Activated CD8-positive, alpha-beta memory T cell treated with anti-CD3 and anti-CD28 coated beads, Interleukin-2, amount 10 ng/mL, durations not matched to agents 7 days and 5 days (primary cell): Measurements from ENCODE around the gene PIAS1. TPM values are rescaled to one million over a fixed set of nuclear protein-coding genes. Genes with fewer than 3 reads are reported as not detected.
A peak's percentile ranks its signal among the peaks of the same experiment; 100 is the strongest.
"Not testable (repeated sequence)": the region's sequence is repeated elsewhere in the genome, so short reads cannot be mapped to it uniquely, and the experiment has no call there.

Experiments used
- ATAC-seq: fragments of 150-1000 bp; cut with Tn5 transposase; one replicate; pipeline ENCODE4 v1.10.0; 2021; ENCODE audit warnings: moderate library complexity
- CTCF ChIA-PET: fragments of 350-600 bp; sonication (Branson Sonifier 250); formaldehyde crosslinking; loops from one replicate; lab custom pipeline; 2021; ENCODE audit warnings: antibody characterized with exemption; lab: Charles Lee
- DNase-seq: peaks from one replicate; pipeline ENCODE4 v3.0.0-alpha.2; 2020
- H3K27ac Mint-ChIP-seq: one replicate; pipeline ENCODE4 v1.8.0; 2021; ENCODE audit warnings: mild to moderate bottlenecking, mixed read lengths
- H3K27me3 Mint-ChIP-seq: one replicate; pipeline ENCODE4 v1.8.0; 2021; ENCODE audit warnings: mixed read lengths
- H3K36me3 Mint-ChIP-seq: one replicate; pipeline ENCODE4 v1.8.0; 2021; ENCODE audit warnings: mild to moderate bottlenecking, mixed read lengths
- H3K4me1 Mint-ChIP-seq: one replicate; pipeline ENCODE4 v1.8.0; 2021; ENCODE audit warnings: mixed read lengths
- H3K4me3 Mint-ChIP-seq: one replicate; pipeline ENCODE4 v1.8.0; 2021; ENCODE audit warnings: mild to moderate bottlenecking, moderate library complexity, mixed read lengths
- H3K9me3 Mint-ChIP-seq: one replicate; pipeline ENCODE4 v1.8.0; 2022; ENCODE audit warnings: low read depth, mixed read lengths
- total RNA-seq, 2 experiments: library from RNA; stranded (reverse); gene quantifications; one replicate each; pipeline ENCODE4 v1.2.3, GENCODE V29; 2021

The PIAS1 gene
- total RNA-seq, 2 experiments from 2014 or later: 39.4 to 52.4 TPM

- Mint-ChIP-seq H3K4me3 (no peak overlapping the region), H3K27me3 (no peaks in the 10 kb centered on the region)
- CTCF ChIA-PET: interaction anchor here (0.9 to 2.7 kb wide), 6 partner anchors 10 to 365 kb away, joined by 3 to 18 read pairs (median 6); no protein-coding TSS in a partner anchor
Observed at GRCh38 chr15:68209735-68210408, 155.8 kb downstream of the PIAS1 start.

GRCh38 chr15:68210409-68210756 lies 156.3 kb downstream of the PIAS1 start:
- H3K9me3 Mint-ChIP-seq: no peaks in the 10 kb centered on the region
- CTCF ChIA-PET: interaction anchor here (0.9 to 2.7 kb wide), 6 partner anchors 10 to 366 kb away, joined by 3 to 18 read pairs (median 6); no protein-coding TSS in a partner anchor
- H3K4me1 Mint-ChIP-seq: peaks cover 23% of the 10 kb centered on the region
- DNase-seq (no peak), ATAC-seq (no peak)
- no peaks in the 10 kb centered on the region for H3K27me3 Mint-ChIP-seq
- no peak overlapping the region for H3K27ac Mint-ChIP-seq
- no peak overlapping the region for H3K4me3 Mint-ChIP-seq
- H3K36me3 Mint-ChIP-seq: peaks cover 1% of the 10 kb centered on the region

More at GRCh38 chr15:68209735-68210408, 155.8 kb downstream of the PIAS1 start:
- peak; percentile 52 for DNase-seq
- peak overlapping the region; percentile 66 for H3K27ac Mint-ChIP-seq
- no peaks in the 10 kb centered on the region for H3K9me3 Mint-ChIP-seq
- ATAC-seq: peak; percentile 59
- H3K36me3 Mint-ChIP-seq: peaks cover 1% of the 10 kb centered on the region
- H3K4me1 Mint-ChIP-seq: peaks cover 23% of the 10 kb centered on the region

- Mint-ChIP-seq H3K27me3 (no peaks in the 10 kb centered on the region), H3K4me1 (peaks cover 23% of the 10 kb centered on the region), H3K9me3 (no peaks in the 10 kb centered on the region), H3K27ac (no peak overlapping the region), H3K4me3 (no peak overlapping the region), H3K36me3 (peaks cover 1% of the 10 kb centered on the region)
- CTCF ChIA-PET: interaction anchor here (0.9 to 2.7 kb wide), 7 partner anchors 9 to 367 kb away, joined by 3 to 18 read pairs (median 5); no protein-coding TSS in a partner anchor
- DNase-seq (peak; percentile 60), ATAC-seq (peak; percentile 50)
Observed at GRCh38 chr15:68210821-68211655, 156.9 kb downstream of the PIAS1 start.

- CTCF ChIA-PET: interaction anchor here (1.0 to 2.7 kb wide), 4 partner anchors 8 to 350 kb away, joined by 3 to 18 read pairs (median 9); no protein-coding TSS in a partner anchor
- Mint-ChIP-seq H3K27ac (no peak overlapping the region), H3K27me3 (no peaks in the 10 kb centered on the region), H3K36me3 (peaks cover 1% of the 10 kb centered on the region), H3K9me3 (no peaks in the 10 kb centered on the region), H3K4me1 (peaks cover 22% of the 10 kb centered on the region), H3K4me3 (no peak overlapping the region)
- DNase-seq: no peak
- ATAC-seq: no peak
Observed at GRCh38 chr15:68211656-68212320, 157.7 kb downstream of the PIAS1 start.

- CTCF ChIA-PET, H3K4me3 Mint-ChIP-seq, H3K27ac Mint-ChIP-seq, H3K27me3 Mint-ChIP-seq, ATAC-seq, DNase-seq, H3K9me3 Mint-ChIP-seq, H3K36me3 Mint-ChIP-seq: not testable (repeated sequence)
- peaks cover 20% of the 10 kb centered on the region for H3K4me1 Mint-ChIP-seq
Observed at GRCh38 chr15:68213491-68213845, 159.4 kb downstream of the PIAS1 start.

GRCh38 chr15:68213991-68214837 lies 160.1 kb downstream of the PIAS1 start:
- DNase-seq (no peak), ATAC-seq (no peak)
- H3K4me3 Mint-ChIP-seq: no peak overlapping the region
- H3K36me3 Mint-ChIP-seq: peaks cover 4% of the 10 kb centered on the region
- no peaks in the 10 kb centered on the region for H3K27me3 Mint-ChIP-seq
- H3K9me3 Mint-ChIP-seq: no peaks in the 10 kb centered on the region
- peaks cover 12% of the 10 kb centered on the region for H3K4me1 Mint-ChIP-seq
- H3K27ac Mint-ChIP-seq: no peak overlapping the region
- CTCF ChIA-PET: no interaction called here

GRCh38 chr15:68214838-68215254 lies 160.7 kb downstream of the PIAS1 start:
- Mint-ChIP-seq H3K36me3 (peaks cover 5% of the 10 kb centered on the region), H3K27ac (no peak overlapping the region), H3K4me3 (no peak overlapping the region), H3K27me3 (no peaks in the 10 kb centered on the region), H3K9me3 (no peaks in the 10 kb centered on the region), H3K4me1 (peaks cover 6% of the 10 kb centered on the region)
- DNase-seq (no peak), ATAC-seq (no peak)
- CTCF ChIA-PET: no interaction called here

GRCh38 chr15:68217341-68217740 lies 163.2 kb downstream of the PIAS1 start:
- no peak overlapping the region for H3K27ac Mint-ChIP-seq
- H3K36me3 Mint-ChIP-seq: peaks cover 11% of the 10 kb centered on the region
- H3K4me3 Mint-ChIP-seq: no peak overlapping the region
- CTCF ChIA-PET: interaction anchor here (2.1 kb wide), 1 partner anchor 7 kb away, joined by 7 read pairs; no protein-coding TSS in a partner anchor
- H3K27me3 Mint-ChIP-seq: no peaks in the 10 kb centered on the region
- ATAC-seq (no peak), DNase-seq (no peak)
- no peaks in the 10 kb centered on the region for H3K9me3 Mint-ChIP-seq
- no peaks in the 10 kb centered on the region for H3K4me1 Mint-ChIP-seq

GRCh38 chr15:68218331-68218730 lies 164.2 kb downstream of the PIAS1 start:
- no peak for DNase-seq
- Mint-ChIP-seq H3K36me3 (peaks cover 17% of the 10 kb centered on the region), H3K27me3 (no peaks in the 10 kb centered on the region), H3K4me1 (peaks cover 2% of the 10 kb centered on the region), H3K4me3 (no peak overlapping the region), H3K9me3 (no peaks in the 10 kb centered on the region), H3K27ac (no peak overlapping the region)
- ATAC-seq: no peak
- CTCF ChIA-PET: no interaction called here

GRCh38 chr15:68218847-68219798 lies 165.0 kb downstream of the PIAS1 start:
- ATAC-seq: no peak
- Mint-ChIP-seq H3K4me1 (peaks cover 3% of the 10 kb centered on the region), H3K9me3 (no peaks in the 10 kb centered on the region), H3K36me3 (peaks cover 18% of the 10 kb centered on the region), H3K4me3 (no peak overlapping the region), H3K27ac (no peak overlapping the region), H3K27me3 (no peaks in the 10 kb centered on the region)
- CTCF ChIA-PET: interaction anchor here (1.6 kb wide), 1 partner anchor 8 kb away, joined by 8 read pairs; no protein-coding TSS in a partner anchor
- DNase-seq: no peak

GRCh38 chr15:68220489-68220888 lies 166.4 kb downstream of the PIAS1 start:
- no peaks in the 10 kb centered on the region for H3K9me3 Mint-ChIP-seq
- H3K27ac Mint-ChIP-seq: no peak overlapping the region
- peaks cover 25% of the 10 kb centered on the region for H3K36me3 Mint-ChIP-seq
- DNase-seq (no peak), ATAC-seq (no peak)
- H3K4me1 Mint-ChIP-seq: peaks cover 17% of the 10 kb centered on the region
- H3K4me3 Mint-ChIP-seq: no peak overlapping the region
- CTCF ChIA-PET: interaction anchor here (1.6 kb wide), 1 partner anchor 9 kb away, joined by 8 read pairs; no protein-coding TSS in a partner anchor
- no peaks in the 10 kb centered on the region for H3K27me3 Mint-ChIP-seq
